Activated CD4-positive, alpha-beta T cell treated with anti-CD3 and anti-CD28 coated beads for 36 hours (primary cell): ENCODE measurements around the gene GTF2F1. TPM values are rescaled to one million over a fixed set of nuclear protein-coding genes. Genes with fewer than 3 reads are reported as not detected.
A peak's percentile ranks its signal among the peaks of the same experiment; 100 is the strongest.
"Not testable (repeated sequence)": the region's sequence is repeated elsewhere in the genome, so short reads cannot be mapped to it uniquely, and the experiment has no call there.

Experiments
- ATAC-seq: fragments of 200-7000 bp; cut with Tn5 transposase; one replicate; pipeline ENCODE4 v1.10.0; 2021; ENCODE audit warnings: mild to moderate bottlenecking, moderate library complexity
- CTCF ChIA-PET: fragments of 350-600 bp; sonication (Branson Sonifier 250); formaldehyde crosslinking; loops from one replicate; lab custom pipeline; 2021; ENCODE audit warnings: antibody characterized with exemption; lab: Charles Lee
- POLR2A ChIA-PET: fragments of 350-600 bp; sonication (Branson Sonifier 250); formaldehyde crosslinking; loops from one replicate; lab custom pipeline; 2021; ENCODE audit warnings: antibody characterized with exemption, inconsistent platforms; lab: Charles Lee
- DNase-seq: peaks from one replicate; pipeline ENCODE4 v3.0.0-alpha.2; 2020
- H3K27ac Mint-ChIP-seq: one replicate; pipeline ENCODE4 v1.8.0; 2021; ENCODE audit warnings: mixed read lengths
- H3K27me3 Mint-ChIP-seq: one replicate; pipeline ENCODE4 v1.8.0; 2021; ENCODE audit warnings: mixed read lengths
- H3K36me3 Mint-ChIP-seq: one replicate; pipeline ENCODE4 v1.8.0; 2021; ENCODE audit warnings: low read depth, mixed read lengths
- H3K4me1 Mint-ChIP-seq: one replicate; pipeline ENCODE4 v1.8.0; 2021; ENCODE audit warnings: mixed read lengths
- H3K4me3 Mint-ChIP-seq: one replicate; pipeline ENCODE4 v1.8.0; 2021; ENCODE audit warnings: mild to moderate bottlenecking, moderate library complexity, mixed read lengths
- H3K9me3 Mint-ChIP-seq: one replicate; pipeline ENCODE4 v1.8.0; 2021; ENCODE audit warnings: low read depth, mixed read lengths
- intact Hi-C, 2 experiments: fragments of 100-400 bp; cut with DNase I in 1 of 2; cut with micrococcal nuclease in 1 of 2; formaldehyde crosslinking; loops; one replicate each; pipeline versions ENCODE4 v1.14.2 to v1.15.1; 2022 to 2024; cut with DNase I, micrococcal nuclease
- total RNA-seq, 2 experiments: library from RNA; stranded (reverse); gene quantifications; one replicate each; pipeline ENCODE4 v1.2.3, GENCODE V29; 2021

Gene GTF2F1, protein sequence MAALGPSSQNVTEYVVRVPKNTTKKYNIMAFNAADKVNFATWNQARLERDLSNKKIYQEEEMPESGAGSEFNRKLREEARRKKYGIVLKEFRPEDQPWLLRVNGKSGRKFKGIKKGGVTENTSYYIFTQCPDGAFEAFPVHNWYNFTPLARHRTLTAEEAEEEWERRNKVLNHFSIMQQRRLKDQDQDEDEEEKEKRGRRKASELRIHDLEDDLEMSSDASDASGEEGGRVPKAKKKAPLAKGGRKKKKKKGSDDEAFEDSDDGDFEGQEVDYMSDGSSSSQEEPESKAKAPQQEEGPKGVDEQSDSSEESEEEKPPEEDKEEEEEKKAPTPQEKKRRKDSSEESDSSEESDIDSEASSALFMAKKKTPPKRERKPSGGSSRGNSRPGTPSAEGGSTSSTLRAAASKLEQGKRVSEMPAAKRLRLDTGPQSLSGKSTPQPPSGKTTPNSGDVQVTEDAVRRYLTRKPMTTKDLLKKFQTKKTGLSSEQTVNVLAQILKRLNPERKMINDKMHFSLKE
- 10 to 100 TPM; 60.9 to 78.5 TPM for total RNA-seq

DNA sequence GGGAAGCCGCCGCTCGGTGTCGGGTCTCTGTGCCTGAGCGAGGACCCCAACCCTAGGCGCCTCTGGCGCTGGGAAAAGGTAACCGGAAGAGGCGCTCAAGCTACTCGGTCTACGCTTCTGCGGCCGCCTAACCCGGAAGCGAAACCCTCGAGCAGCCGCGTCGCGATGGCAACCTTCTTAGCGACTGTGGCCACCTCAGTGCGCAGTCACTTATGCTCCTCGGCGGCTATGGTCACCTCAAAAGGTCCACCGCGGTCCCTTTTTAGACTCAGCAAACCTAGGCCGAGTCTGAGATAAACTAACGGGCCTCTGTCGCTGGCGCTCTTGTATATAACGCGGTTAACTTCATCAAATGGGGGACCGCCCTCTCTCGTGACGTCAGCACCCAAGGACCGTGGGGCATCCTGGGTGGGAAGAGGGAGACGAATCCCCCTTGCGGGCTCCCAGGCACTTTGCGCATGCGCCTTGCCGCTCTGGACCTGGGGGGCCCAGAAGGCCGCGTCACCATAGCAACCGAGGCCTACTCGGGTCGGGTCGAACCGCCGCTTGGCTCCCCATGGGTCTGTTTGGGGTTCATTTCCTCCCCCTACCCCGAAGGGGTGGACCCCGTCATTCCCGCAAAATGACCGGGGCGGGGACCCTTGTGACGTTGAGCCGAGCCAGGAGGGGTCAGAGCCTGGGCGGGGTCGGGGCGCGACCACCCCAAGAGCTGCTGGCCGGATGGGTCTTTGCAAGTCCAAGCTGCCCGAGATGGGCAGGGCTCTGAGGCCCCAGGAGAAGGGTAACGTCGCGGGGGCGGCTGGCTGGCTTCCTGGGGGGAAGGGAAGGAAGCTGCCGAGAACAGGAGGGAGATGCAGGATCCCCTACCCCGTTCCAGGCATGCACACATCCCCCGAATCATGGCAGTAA, at the start of gene GTF2F1:
GTF2F1 (minus strand) TSS at position 91 of the 909 bp plus-strand sequence. CDS start 169 bp downstream, outside the sequence.
- DNase-seq: peak; percentile 96
- Mint-ChIP-seq H3K4me1 (peaks cover 22% of the 10 kb centered on the region), H3K4me3 (peak within 1 kb of the TSS; percentile 85), H3K27ac (peak within 1 kb of the TSS; percentile 91), H3K9me3 (no peaks in the 10 kb centered on the region), H3K36me3 (peaks cover 23% of the 10 kb centered on the region), H3K27me3 (no peaks in the 10 kb centered on the region)
- intact Hi-C loops: loop anchor here (1.0 to 2.0 kb wide), 12 partner anchors 20 to 603 kb away; partner anchors contain the start of genes CLPP (in 2 of the 2), DUS3L (in 1 of the 2), GPR108 (in 1 of the 2) and RFX2 (in 1 of the 2)
- ChIA-PET CTCF (no interaction called here), POLR2A (interaction anchor here (0.6 to 1.6 kb wide), 5 partner anchors 18 to 65 kb away, joined by 3 to 6 read pairs (median 5); partner anchors contain the start of genes ALKBH7 and KHSRP)
- ATAC-seq: peak; percentile 89

DNA sequence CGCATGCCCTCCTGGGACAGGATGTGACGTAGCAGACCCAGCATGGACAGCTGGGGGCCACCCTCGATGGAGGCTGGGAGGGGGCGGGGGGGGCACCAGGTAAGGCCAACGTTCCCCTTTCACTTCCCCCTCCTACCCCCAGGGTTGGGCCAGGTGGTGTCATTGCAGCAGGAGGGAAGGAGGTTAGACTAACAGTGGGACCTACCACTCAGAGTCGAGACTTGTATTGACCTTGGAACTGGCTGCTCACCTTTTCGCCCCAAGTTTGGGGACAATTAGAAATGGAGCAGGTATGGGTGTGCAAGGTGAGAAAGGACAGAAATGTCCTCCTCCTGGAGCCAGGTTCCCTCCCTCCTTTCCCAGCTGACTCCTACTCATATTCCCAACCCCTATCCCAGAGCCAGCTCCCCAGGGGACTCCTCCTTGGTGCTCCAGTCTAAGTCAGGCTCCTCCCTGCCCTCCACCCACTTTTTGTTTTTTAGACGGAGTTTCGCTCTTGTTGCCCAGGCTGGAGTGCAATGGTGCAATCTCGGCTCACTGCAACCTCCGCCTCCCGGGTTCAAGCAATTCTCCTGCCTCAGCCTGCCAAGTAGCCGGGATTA, 49.2 kb upstream of the GTF2F1 start:
- Mint-ChIP-seq H3K4me1 (no peaks in the 10 kb centered on the region), H3K27me3 (no peaks in the 10 kb centered on the region), H3K9me3 (peaks cover 1% of the 10 kb centered on the region), H3K36me3 (peaks cover 6% of the 10 kb centered on the region), H3K27ac (no peak overlapping the region), H3K4me3 (no peak overlapping the region)
- intact Hi-C loops: no loop called here
- CTCF ChIA-PET: interaction anchor here (0.7 kb wide), 1 partner anchor 22 kb away, joined by 4 read pairs; no protein-coding TSS in a partner anchor
- ATAC-seq (no peak), DNase-seq (no peak)
- POLR2A ChIA-PET: no interaction called here

DNA sequence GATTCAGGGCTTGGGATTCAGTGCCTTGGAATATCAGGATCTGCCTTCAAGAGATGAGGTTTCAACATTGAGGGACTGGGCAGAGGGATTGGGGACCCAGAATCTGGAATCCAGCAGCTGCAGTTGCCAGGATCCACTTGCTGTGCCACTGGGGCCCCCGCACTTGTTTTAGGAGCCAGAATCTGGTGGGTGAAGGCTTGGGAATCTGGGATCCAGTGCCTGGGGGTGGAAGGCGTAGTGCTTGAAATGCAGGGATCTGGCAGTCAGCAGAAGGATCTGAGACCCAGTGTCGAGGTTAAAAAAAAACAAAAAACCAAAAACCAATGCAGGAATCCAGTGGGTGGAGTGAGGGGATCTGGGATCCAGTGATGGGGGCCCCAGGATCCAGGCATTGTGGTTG, 47.9 kb upstream of the GTF2F1 start:
- no peak for DNase-seq
- POLR2A ChIA-PET: no interaction called here
- Mint-ChIP-seq H3K27me3 (no peaks in the 10 kb centered on the region), H3K4me3 (no peak overlapping the region), H3K27ac (no peak overlapping the region), H3K36me3 (no peaks in the 10 kb centered on the region), H3K4me1 (no peaks in the 10 kb centered on the region), H3K9me3 (no peaks in the 10 kb centered on the region)
- CTCF ChIA-PET: no interaction called here
- intact Hi-C loops: no loop called here
- no peak for ATAC-seq

DNA sequence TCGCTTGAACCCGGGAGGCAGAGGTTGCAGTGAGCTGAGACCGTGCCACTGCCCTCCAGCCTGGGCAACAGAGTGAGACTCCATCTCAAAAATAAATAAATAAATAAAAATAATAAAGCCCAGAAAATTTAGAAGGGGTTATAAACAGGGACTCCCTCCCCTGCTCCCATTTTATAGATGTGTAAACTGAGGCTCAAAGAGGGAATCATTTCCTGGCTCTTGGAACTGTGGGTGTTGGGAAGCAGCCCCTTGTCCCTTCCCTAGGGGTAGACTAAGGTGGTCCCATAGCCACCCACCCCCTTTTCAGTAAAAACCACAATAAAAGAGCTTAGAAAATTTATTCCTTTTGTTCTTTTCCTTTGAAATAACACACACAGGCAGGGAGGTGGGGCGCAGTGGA, 46.8 kb upstream of the GTF2F1 start:
- H3K36me3 Mint-ChIP-seq: no peaks in the 10 kb centered on the region
- intact Hi-C loops: no loop called here
- H3K9me3 Mint-ChIP-seq: no peaks in the 10 kb centered on the region
- DNase-seq (no peak), ATAC-seq (no peak)
- H3K4me1 Mint-ChIP-seq: no peaks in the 10 kb centered on the region
- H3K4me3 Mint-ChIP-seq: no peak overlapping the region
- no peaks in the 10 kb centered on the region for H3K27me3 Mint-ChIP-seq
- H3K27ac Mint-ChIP-seq: no peak overlapping the region
- ChIA-PET POLR2A (no interaction called here), CTCF (no interaction called here)

DNA sequence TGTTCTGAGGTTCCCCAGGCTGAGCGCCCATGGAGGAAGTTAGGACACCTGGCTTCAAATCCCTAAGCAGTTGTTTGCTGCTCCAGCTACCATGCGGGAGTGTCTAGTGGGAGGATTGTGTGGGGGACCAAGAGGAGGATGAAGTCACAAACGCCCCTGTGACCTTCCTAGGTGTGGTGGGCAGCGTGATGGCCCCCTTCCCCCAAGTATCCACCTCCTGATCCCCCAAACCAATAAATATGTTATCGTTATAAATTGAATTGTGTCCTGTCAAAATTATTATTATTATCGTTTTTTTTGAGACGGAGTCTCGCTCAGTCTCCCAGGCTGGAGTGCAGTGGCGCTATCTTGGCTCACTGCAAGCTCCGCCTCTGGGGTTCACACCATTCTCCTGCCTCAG, 40.7 kb upstream of the GTF2F1 start, which contains the start of gene SLC25A41:
SLC25A41 (minus strand) TSS at position 101 of the 400 bp plus-strand sequence; CDS start at position 31, 70 bp downstream.
- Mint-ChIP-seq H3K9me3 (no peaks in the 10 kb centered on the region), H3K27ac (no peak within 1 kb of the TSS), H3K36me3 (no peaks in the 10 kb centered on the region), H3K4me1 (no peaks in the 10 kb centered on the region), H3K4me3 (no peak within 1 kb of the TSS), H3K27me3 (no peaks in the 10 kb centered on the region)
- ChIA-PET POLR2A (no interaction called here), CTCF (no interaction called here)
- intact Hi-C loops: no loop called here
- ATAC-seq (no peak), DNase-seq (no peak)

DNA sequence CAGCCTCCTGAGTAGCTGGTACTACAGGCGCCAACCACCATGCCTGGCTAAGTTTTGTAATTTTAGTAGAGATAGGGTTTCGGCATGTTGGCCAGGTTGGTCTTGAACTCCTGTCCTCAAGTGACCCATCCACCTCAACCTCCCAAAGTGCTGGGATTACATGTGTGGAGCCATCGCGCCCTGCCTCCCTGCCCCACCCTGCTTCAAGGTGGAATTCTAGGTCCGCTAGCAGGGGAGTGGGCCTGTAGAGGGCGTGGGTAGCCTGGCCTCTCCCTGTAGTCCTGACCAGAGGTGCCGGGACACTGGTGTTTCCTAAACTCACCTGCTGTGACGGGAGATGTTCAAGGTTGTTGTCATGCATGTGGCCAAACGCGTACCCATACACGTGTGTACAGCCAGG, 40.2 kb upstream of the GTF2F1 start:
- no peaks in the 10 kb centered on the region for H3K36me3 Mint-ChIP-seq
- CTCF ChIA-PET: interaction anchor here (0.6 kb wide), 1 partner anchor 97 kb away, joined by 3 read pairs; no protein-coding TSS in a partner anchor
- no peak overlapping the region for H3K4me3 Mint-ChIP-seq
- intact Hi-C loops: no loop called here
- no peaks in the 10 kb centered on the region for H3K4me1 Mint-ChIP-seq
- H3K27me3 Mint-ChIP-seq: no peaks in the 10 kb centered on the region
- no peak overlapping the region for H3K27ac Mint-ChIP-seq
- no peaks in the 10 kb centered on the region for H3K9me3 Mint-ChIP-seq
- DNase-seq (no peak), ATAC-seq (no peak)
- POLR2A ChIA-PET: no interaction called here

DNA sequence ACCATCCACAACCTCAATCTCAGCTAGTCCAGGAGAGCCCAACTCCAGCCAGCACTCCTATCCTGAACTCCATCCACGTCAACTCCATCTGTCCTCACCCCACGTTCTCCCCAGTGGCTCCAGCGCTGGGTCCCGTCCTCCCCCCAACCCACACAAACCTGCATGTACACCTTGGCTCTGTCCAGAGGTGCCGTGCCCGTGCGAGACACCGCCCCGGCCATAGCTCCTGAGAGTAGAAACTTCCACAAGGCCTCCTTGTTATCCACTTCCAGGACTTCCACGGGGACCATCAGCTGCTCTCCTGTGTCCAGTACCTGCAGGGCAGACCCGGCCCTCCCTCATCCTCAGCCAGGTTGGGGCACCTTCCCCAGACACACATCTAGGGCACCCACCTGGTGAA, 38.9 kb upstream of the GTF2F1 start:
- H3K36me3 Mint-ChIP-seq: no peaks in the 10 kb centered on the region
- no peaks in the 10 kb centered on the region for H3K27me3 Mint-ChIP-seq
- ChIA-PET POLR2A (interaction anchor here (0.6 kb wide), 1 partner anchor 33 kb away, joined by 3 read pairs; no protein-coding TSS in a partner anchor), CTCF (interaction anchor here (0.6 to 1.0 kb wide), 2 partner anchors 74 to 246 kb away, joined by 3 to 4 read pairs; no protein-coding TSS in a partner anchor)
- no peak for DNase-seq
- H3K27ac Mint-ChIP-seq: no peak overlapping the region
- ATAC-seq: no peak
- H3K4me1 Mint-ChIP-seq: no peaks in the 10 kb centered on the region
- intact Hi-C loops: no loop called here
- H3K4me3 Mint-ChIP-seq: no peak overlapping the region
- H3K9me3 Mint-ChIP-seq: no peaks in the 10 kb centered on the region

DNA sequence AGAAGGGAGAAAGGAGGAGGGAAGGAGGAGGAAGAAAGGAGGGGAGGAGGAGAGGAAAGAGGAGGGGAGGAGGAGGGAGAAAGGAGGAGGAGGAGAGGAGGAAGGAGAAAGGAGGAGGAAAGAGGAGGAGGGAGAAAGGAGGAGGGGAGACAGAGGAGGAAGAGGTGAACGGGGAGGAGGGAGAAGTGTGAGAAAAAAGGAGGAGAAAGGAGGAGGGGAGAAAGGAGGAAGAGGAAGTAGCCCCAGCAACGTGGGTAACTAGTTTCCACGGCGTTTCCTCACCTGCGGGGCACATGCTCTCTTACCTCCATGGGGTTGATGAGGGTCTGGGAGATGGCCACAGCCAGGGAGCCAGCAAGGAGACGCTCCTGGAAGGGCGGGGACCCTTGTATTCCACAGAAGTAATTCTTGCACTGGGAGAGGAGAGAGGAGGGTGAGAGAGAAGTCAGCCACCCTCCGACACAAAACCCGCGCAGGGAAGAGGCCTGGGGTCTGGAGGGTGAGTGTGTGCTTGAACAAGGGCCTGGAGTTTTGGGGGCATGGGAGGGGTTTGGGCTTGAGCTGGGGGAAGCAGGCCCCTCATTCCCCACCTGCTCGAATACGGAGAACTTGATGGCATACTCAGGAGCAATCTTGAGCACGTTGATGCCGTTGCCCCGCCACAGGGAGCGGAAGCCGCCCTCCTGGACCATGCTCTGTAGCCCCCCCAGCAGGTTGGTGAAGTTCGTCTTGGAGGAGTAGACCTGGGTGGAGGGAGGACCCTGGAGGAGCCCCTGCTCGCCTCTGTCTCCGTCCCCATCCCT, 36.7 kb upstream of the GTF2F1 start:
- Mint-ChIP-seq H3K27me3 (no peaks in the 10 kb centered on the region), H3K36me3 (no peaks in the 10 kb centered on the region), H3K4me3 (peak overlapping the region; percentile 30), H3K9me3 (peaks cover 3% of the 10 kb centered on the region), H3K4me1 (peaks cover 9% of the 10 kb centered on the region), H3K27ac (no peak overlapping the region)
- ChIA-PET CTCF (no interaction called here), POLR2A (no interaction called here)
- ATAC-seq (no peak), DNase-seq (no peak)
- intact Hi-C loops: no loop called here

DNA sequence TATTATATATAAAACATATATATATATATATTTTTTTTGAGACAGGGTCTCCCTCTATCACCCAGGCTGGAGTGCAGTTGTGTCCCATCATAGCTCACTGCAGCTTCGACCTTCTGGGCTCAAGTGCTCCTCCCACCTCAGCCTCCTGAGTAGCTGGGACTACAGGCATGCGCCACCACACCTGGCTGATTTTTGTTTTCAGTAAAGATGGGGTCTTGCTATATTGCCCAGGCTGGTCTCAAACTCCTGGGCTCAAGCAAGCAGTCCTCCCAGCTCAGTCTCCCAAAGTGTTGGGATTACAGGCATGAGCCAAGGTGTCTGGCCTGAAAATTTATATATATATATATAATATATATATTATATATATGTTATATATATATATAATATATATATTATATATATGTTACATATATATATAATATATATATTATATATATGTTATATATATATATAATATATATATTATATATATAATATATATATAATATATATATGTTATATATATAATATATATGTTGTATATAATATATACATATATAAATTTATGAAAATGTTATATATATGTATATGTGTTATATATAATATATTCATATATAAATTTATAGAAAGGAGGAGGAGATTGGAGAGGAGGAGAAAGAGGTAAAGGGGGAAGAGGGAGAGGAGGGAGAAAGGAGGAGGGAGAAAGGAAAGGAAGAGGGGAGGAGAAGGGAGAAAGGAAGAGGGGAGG, 35.9 kb upstream of the GTF2F1 start:
- CTCF ChIA-PET: interaction anchor here (0.6 kb wide), 1 partner anchor 25 kb away, joined by 4 read pairs; no protein-coding TSS in a partner anchor
- H3K4me3 Mint-ChIP-seq, H3K27me3 Mint-ChIP-seq, H3K36me3 Mint-ChIP-seq, POLR2A ChIA-PET, intact Hi-C loops, ATAC-seq, H3K27ac Mint-ChIP-seq, DNase-seq, H3K9me3 Mint-ChIP-seq, H3K4me1 Mint-ChIP-seq: not testable (repeated sequence)

DNA sequence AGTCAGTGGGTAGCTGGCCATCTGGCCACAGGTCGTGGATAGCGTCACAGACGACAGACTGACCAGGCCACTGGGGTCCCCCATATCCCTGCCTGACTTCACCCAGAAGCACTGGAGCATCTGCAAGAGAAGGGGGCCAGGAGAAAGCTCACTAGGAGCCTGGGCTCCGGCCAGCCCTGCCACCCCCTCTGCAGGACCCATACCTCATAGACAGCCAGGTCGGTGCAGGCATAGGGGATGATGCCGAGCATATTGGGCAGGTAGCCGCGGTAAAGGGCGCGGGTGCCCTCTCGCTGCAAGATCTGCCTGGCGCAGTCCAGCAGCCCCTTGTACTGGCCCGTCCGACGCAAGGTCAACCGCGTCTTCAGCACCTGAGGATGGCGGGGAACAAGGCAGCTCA, 34.2 kb upstream of the GTF2F1 start:
- no peaks in the 10 kb centered on the region for H3K27me3 Mint-ChIP-seq
- intact Hi-C loops: no loop called here
- peaks cover 23% of the 10 kb centered on the region for H3K4me1 Mint-ChIP-seq
- ChIA-PET POLR2A (interaction anchor here (0.6 kb wide), 1 partner anchor 55 kb away, joined by 3 read pairs; no protein-coding TSS in a partner anchor), CTCF (no interaction called here)
- H3K9me3 Mint-ChIP-seq: peaks cover 3% of the 10 kb centered on the region
- H3K36me3 Mint-ChIP-seq: peaks cover 18% of the 10 kb centered on the region
- ATAC-seq (no peak), DNase-seq (no peak)
- H3K27ac Mint-ChIP-seq: no peak overlapping the region
- no peak overlapping the region for H3K4me3 Mint-ChIP-seq
